PFSK-1 (cell line): ENCODE measurements around the gene SORBS1.

Source experiments
- FOXP2 ChIP-seq: optimal IDR thresholded peaks from 2 replicates; pipeline ENCODE3; 2011; ENCODE audit warnings: borderline replicate concordance, control low read depth, inconsistent platforms; ENCODE audit not compliant: insufficient read depth; ENCODE audit errors: extremely low read length, extremely low read depth
- POLR2AphosphoS5 ChIP-seq: IDR thresholded peaks from 2 replicates; pipeline ENCODE4 v1.6.1; 2012; ENCODE audit warnings: low read depth, mild to moderate bottlenecking, control low read depth, low read length, moderate library complexity
- REST ChIP-seq, 2 experiments: IDR thresholded peaks; 2 replicates each; pipeline versions ENCODE4 v1.6.1 to v1.8.0; 2011 to 2012; ENCODE audit warnings: low read depth in 2 of 2, low read length in 2 of 2, control low read depth in 1 of 2, inconsistent platforms in 1 of 2, mild to moderate bottlenecking in 1 of 2, moderate library complexity in 1 of 2; ENCODE audit not compliant: insufficient read depth in 1 of 2
- SIN3A ChIP-seq: IDR thresholded peaks from 2 replicates; pipeline ENCODE4 v1.6.1; 2012; ENCODE audit warnings: mild to moderate bottlenecking, low read length, moderate library complexity, borderline replicate concordance; ENCODE audit not compliant: insufficient read depth
- TAF1 ChIP-seq: IDR thresholded peaks from 2 replicates; pipeline ENCODE4 v1.6.1; 2012; ENCODE audit warnings: low read length, control low read depth, borderline replicate concordance; ENCODE audit not compliant: insufficient read depth

Gene SORBS1

DNA sequence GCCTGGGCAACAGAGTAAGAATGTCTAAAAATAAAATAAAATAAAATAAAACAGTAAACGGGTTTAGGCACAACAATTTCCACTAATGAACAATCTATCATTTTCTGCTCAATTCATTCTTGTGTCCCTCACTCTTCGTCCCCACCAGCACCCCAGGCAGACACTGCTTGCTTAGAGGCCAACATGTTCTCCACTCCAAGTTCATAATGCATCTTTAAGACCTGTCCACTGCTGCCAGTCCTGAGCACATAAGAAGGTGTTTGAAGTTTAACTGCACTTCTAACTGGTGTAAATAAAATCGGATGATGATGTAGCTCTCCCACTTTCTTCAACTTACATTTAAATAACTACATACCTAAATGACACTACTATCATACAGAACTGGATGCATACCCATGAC is 283.6 kb downstream of the SORBS1 start:
- no peak for TF ChIP-seq POLR2AphosphoS5
- no peak for TF ChIP-seq REST (IDR thresholded peaks at IDR 0.05; ENCODE audit: insufficient read depth in 1 of 2, low read depth in 2 of 2, low read length in 2 of 2)
- no peak for TF ChIP-seq FOXP2
- TF ChIP-seq SIN3A = no peak
- no peak for TF ChIP-seq TAF1

GRCh38 chr10:95277201-95277570 is 284.0 kb downstream of the SORBS1 start:
- TF ChIP-seq REST (IDR thresholded peaks at IDR 0.05; ENCODE audit: insufficient read depth in 1 of 2, low read depth in 2 of 2, low read length in 2 of 2) (no peak), TAF1 (no peak), FOXP2 (no peak), SIN3A (no peak), POLR2AphosphoS5 (no peak)

GRCh38 chr10:95276367-95277200 is 284.6 kb downstream of the SORBS1 start:
- TF ChIP-seq FOXP2 (no peak), REST (IDR thresholded peaks at IDR 0.05; ENCODE audit: insufficient read depth in 1 of 2, low read depth in 2 of 2, low read length in 2 of 2) (no peak), TAF1 (no peak), SIN3A (no peak), POLR2AphosphoS5 (no peak)

DNA sequence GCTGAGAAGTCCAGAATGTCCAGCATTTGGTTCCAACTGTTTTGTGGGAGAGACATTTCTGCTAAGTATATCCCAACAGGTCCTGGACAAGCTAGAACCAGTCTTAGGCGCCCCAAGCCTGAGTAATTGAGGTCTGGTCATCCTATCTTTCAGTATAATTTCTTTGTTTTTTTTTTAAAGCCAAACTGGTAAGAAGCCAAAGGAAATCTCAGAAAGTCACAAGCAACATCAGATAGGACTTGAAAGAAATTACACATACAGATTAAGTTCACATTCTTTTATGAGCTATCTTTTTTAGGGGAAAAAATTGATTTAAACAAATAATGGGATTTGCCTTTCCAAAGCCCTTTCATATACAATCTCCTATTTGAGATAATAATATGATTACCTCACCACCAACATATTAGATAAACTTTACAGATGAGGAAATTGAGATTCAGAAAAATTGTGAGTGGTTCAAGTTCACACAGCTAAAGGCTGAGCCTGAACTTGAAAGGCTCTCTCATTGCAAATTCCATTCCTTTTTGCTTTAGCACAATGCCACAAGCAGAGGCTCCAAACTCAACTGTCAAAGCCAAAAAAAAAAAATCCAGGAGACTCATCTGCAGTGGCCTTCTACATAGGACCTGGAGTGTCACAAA is 285.3 kb downstream of the SORBS1 start:
- no peak for TF ChIP-seq FOXP2
- no peak for TF ChIP-seq POLR2AphosphoS5
- no peak for TF ChIP-seq SIN3A
- no peak for TF ChIP-seq TAF1
- no peak for TF ChIP-seq REST (IDR thresholded peaks at IDR 0.05; ENCODE audit: insufficient read depth in 1 of 2, low read depth in 2 of 2, low read length in 2 of 2)
